ENCODE data around the gene XRCC1. TPM values are rescaled to one million over a fixed set of nuclear protein-coding genes. Genes with fewer than 3 reads are reported as not detected.

XRCC1 gene
- 37.2 and 45.1 TPM in 2 replicates for total RNA-seq (2021)
- Bru-seq, nascent RNA = percentile 63 among the genes with signal in this experiment
- percentile 72 among the genes with signal in this experiment for BruChase-seq, experiment 1, labeled RNA remaining after a 2-hour chase
- percentile 73 among the genes with signal in this experiment for BruChase-seq, experiment 2, labeled RNA remaining after a 6-hour chase
- long read RNA-seq, transcript XRCC1-201 (17 exons, 2,802 nt) = major isoform, 42 of 64 reads
- long read RNA-seq, partial matches to known transcripts = 12 of 64 reads
- long read RNA-seq, other reads (novel, unspliced or antisense) = 10 of 64 reads

- Histone ChIP-seq H3K4me2 (peak within 1 kb of the TSS; percentile 90), H3K27ac (no peak within 1 kb of the TSS), H3K36me3 (ENCODE audit: low read depth) (no peaks in the 10 kb centered on the region; the same call in 1 of the 2 replicates), H3K27me3 (ENCODE audit: insufficient read depth, low read depth) (no peaks in the 10 kb centered on the region), H3K9me3 (ENCODE audit: insufficient read depth, low read depth) (no peaks in the 10 kb centered on the region), H3K9me2 (ENCODE audit: insufficient read depth) (no peaks in the 10 kb centered on the region), H3K4me1 (replicated peaks; ENCODE audit: insufficient read depth) (peaks cover 10% of the 10 kb centered on the region; the same call in 1 of the 2 replicates), H3K79me2 (ENCODE audit: low read depth) (peaks cover 10% of the 10 kb centered on the region), H3F3A (ENCODE audit: insufficient read depth, low read depth) (no peaks in the 10 kb centered on the region), H2AFZ (peak within 1 kb of the TSS; percentile 100), H3K4me3 (peak within 1 kb of the TSS; percentile 94), H4K20me1 (ENCODE audit: insufficient read depth) (no peaks in the 10 kb centered on the region)
- CTCF ChIA-PET = interaction anchor here (0.6 to 1.1 kb wide), 4 partner anchors 20 to 430 kb away, joined by 3 to 5 read pairs (median 4); partner anchors contain the start of genes IRGQ and ZNF576
- peak; percentile 92 to 95 for DNase-seq
- TF ChIP-seq EZH2 (IDR thresholded peaks at IDR 0.05; ENCODE audit: low read depth) = no peak
- TF ChIP-seq CTCF (conservative IDR thresholded peaks at IDR 0.05) = no peak
- no TSS peak for BruUV-seq (replicated peaks)
- POLR2A ChIA-PET (ENCODE audit: unreplicated experiment) = no interaction called here
- intact Hi-C loops (cut with micrococcal nuclease; ENCODE audit: unreplicated experiment) = loop anchor here (1.0 to 5.0 kb wide), 2 partner anchors 21 to 48 kb away; partner anchors contain the start of genes ETHE1, IRGQ and ZNF576
Measured at GRCh38 chr19:43575156-43575950, at the start of gene XRCC1, which contains the start of gene PINLYP. Gene XRCC1 (minus strand): TSS chr19:43575527. CDS start chr19:43575458, 69 bp downstream. Gene PINLYP (plus strand): TSS chr19:43575801. CDS start chr19:43577192, 1,391 bp downstream.

GRCh38 chr19:43624933-43625332, 49.6 kb upstream of the XRCC1 start:
- H2AFZ ChIP-seq = no peak overlapping the region

More at GRCh38 chr19:43624933-43625332, 49.6 kb upstream of the XRCC1 start:
- H3K27ac ChIP-seq = no peak overlapping the region
- no peaks in the 10 kb centered on the region for H3K9me2 ChIP-seq (ENCODE audit: insufficient read depth)
- H3F3A ChIP-seq (ENCODE audit: insufficient read depth, low read depth) = peaks cover 26% of the 10 kb centered on the region; the same call in 1 of the 2 replicates
- H3K79me2 ChIP-seq (ENCODE audit: low read depth) = 0 out of 2 replicates have a peak, but pooled peaks cover 8% of the 10 kb centered on the region
- H3K4me3 ChIP-seq = no peak overlapping the region
- POLR2A ChIA-PET (ENCODE audit: unreplicated experiment) = no interaction called here
- no peaks in the 10 kb centered on the region for H3K36me3 ChIP-seq (ENCODE audit: low read depth)
- H4K20me1 ChIP-seq (ENCODE audit: insufficient read depth) = no peaks in the 10 kb centered on the region
- no peak for DNase-seq
- intact Hi-C loops (cut with micrococcal nuclease; ENCODE audit: unreplicated experiment) = no loop called here
- no TSS peak for BruUV-seq (replicated peaks)
- TF ChIP-seq EZH2 (IDR thresholded peaks at IDR 0.05; ENCODE audit: low read depth) (no peak), CTCF (conservative IDR thresholded peaks at IDR 0.05) (no peak)
- peaks cover 9% of the 10 kb centered on the region for H3K4me1 ChIP-seq (replicated peaks; ENCODE audit: insufficient read depth)
- no peaks in the 10 kb centered on the region for H3K27me3 ChIP-seq (ENCODE audit: insufficient read depth, low read depth)
- H3K4me2 ChIP-seq = no peak overlapping the region
- CTCF ChIA-PET = interaction anchor here (0.6 kb wide), 1 partner anchor 72 kb away, joined by 3 read pairs; no protein-coding TSS in a partner anchor
- no peaks in the 10 kb centered on the region for H3K9me3 ChIP-seq (ENCODE audit: insufficient read depth, low read depth)
